ENCODE results near the gene SUZ12. TPM values are rescaled to one million over a fixed set of nuclear protein-coding genes. Genes with fewer than 3 reads are reported as not detected.
"Not testable (repeated sequence)": the region's sequence is repeated elsewhere in the genome, so short reads cannot be mapped to it uniquely, and the experiment has no call there.

SUZ12 gene
- total RNA-seq, 1 donor from 2014 or later: 29.8 TPM

DNA sequence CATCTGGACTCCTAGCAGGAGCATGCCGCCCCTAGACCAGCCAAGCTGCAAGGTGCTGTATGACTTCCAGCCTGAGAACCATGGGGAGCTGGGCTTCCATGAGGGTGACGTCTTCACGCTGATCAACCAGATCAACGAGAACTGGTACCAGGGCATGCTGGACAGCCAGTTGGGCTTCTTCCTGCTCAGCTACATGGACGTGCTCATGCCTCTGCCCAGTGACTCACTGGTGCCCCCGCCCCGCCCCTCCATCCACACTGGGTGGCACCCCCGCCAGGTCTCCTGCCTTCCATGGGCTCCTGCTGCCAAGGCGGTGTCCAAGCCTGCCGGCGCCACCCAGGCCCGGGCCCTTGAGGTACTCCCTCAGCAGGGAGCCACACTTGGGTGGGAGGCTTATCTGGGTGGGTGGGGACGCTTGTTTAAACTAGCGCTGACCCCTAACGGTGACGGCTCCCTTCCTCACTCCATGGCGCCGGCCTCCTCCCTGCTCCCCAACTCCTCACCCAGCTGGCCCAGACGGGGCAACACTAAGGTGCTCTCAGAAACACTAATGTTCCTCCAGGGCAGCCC lies 104.6 kb downstream of the SUZ12 start:
- not testable (repeated sequence) for H3K27ac Mint-ChIP-seq; H3K9me3 Mint-ChIP-seq; H3K27me3 Mint-ChIP-seq; H3K4me1 Mint-ChIP-seq (ENCODE audit: unreplicated experiment); H3K4me3 Mint-ChIP-seq; DNase-seq (ENCODE audit: extremely low spot score, unreplicated experiment)
- peaks cover 12% of the 10 kb centered on the region for H3K36me3 Mint-ChIP-seq

DNA sequence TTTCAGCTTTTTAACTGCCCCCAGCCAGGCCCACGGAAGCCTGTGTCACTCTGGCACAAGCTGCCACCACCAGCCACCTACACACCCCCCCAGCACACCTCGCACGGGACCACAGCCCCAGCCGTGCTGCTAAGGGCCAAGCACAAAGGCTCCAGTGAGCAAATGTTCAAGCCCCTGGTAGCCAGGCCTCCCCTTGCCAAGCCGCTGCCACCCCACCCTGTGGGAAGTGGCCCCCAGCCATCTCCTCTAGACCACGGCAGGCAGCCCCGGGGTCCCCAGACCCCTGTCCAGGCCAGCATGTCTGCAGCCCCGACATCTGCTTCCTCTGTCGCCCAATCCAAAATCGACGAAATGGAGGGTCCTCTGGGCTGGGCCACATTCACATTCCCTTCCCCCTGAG lies 105.5 kb downstream of the SUZ12 start:
- not testable (repeated sequence) for DNase-seq (ENCODE audit: extremely low spot score, unreplicated experiment); H3K4me3 Mint-ChIP-seq; H3K36me3 Mint-ChIP-seq; H3K27me3 Mint-ChIP-seq; H3K9me3 Mint-ChIP-seq; H3K27ac Mint-ChIP-seq; H3K4me1 Mint-ChIP-seq (ENCODE audit: unreplicated experiment)

- not testable (repeated sequence) for H3K27me3 Mint-ChIP-seq; H3K4me1 Mint-ChIP-seq (ENCODE audit: unreplicated experiment); DNase-seq (ENCODE audit: extremely low spot score, unreplicated experiment); H3K4me3 Mint-ChIP-seq; H3K9me3 Mint-ChIP-seq; H3K27ac Mint-ChIP-seq; H3K36me3 Mint-ChIP-seq
Measured at GRCh38 chr17:32045611-32046010, 108.8 kb downstream of the SUZ12 start.

DNA sequence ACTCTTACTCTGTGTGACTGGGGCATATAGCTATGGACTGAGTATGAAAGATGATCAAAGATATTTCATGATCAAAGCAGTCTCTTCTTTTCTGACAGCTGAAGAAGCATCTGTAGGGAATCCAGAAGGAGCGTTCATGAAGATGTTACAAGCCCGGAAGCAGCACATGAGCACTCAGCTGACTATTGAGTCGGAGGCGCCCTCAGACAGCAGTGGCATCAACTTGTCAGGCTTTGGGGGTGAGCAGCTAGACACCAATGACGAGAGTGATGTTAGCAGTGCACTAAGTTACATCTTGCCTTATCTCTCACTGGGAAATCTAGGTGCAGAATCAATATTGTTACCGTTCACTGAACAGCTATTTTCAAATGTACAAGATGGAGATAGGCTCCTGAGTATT lies 110.9 kb downstream of the SUZ12 start:
- H3K9me3 Mint-ChIP-seq; DNase-seq (ENCODE audit: extremely low spot score, unreplicated experiment); H3K27ac Mint-ChIP-seq; H3K4me3 Mint-ChIP-seq; H3K36me3 Mint-ChIP-seq; H3K4me1 Mint-ChIP-seq (ENCODE audit: unreplicated experiment); H3K27me3 Mint-ChIP-seq: not testable (repeated sequence)

Other genes with a start within 250 kb of the SUZ12 start
- 25.8 and 46.0 TPM in 2 replicates for gene COPRS, start 77.8 kb upstream of the SUZ12 start, total RNA-seq (ENCODE audit: low replicate concordance)
- 76.1 and 86.4 TPM in 2 replicates for gene UTP6, start 35.3 kb upstream of the SUZ12 start, total RNA-seq (ENCODE audit: low replicate concordance)
- gene LRRC37B, start 70.4 kb downstream of the SUZ12 start, total RNA-seq (ENCODE audit: low replicate concordance): 15.0 and 28.8 TPM in 2 replicates
- gene RHOT1, start 205.5 kb downstream of the SUZ12 start, total RNA-seq (ENCODE audit: low replicate concordance): 24.3 and 26.2 TPM in 2 replicates

All from type B pancreatic cell (in vitro differentiated cells).